Peyer's patch (tissue), 4 donors: Measurements from ENCODE around the gene PEX6.

ENCODE experiments used
- CTCF ChIP-seq, 6 experiments: fragments of 450-650 bp in 4 of 6; fragments of 200-600 bp in 2 of 6; sonication (generic) in 1 of 6; IDR thresholded peaks; one replicate each; pipeline ENCODE4 v1.5.1; 2017 to 2019; ENCODE audit warnings: antibody characterized with exemption in 6 of 6, mild to moderate bottlenecking in 3 of 6, moderate library complexity in 1 of 6
- POLR2A ChIP-seq, 2 donors: fragments of 450-650 bp; IDR thresholded peaks; one replicate each; pipeline ENCODE4 v1.5.1; 2017; ENCODE audit warnings: antibody characterized with exemption in 2 of 2, mild to moderate bottlenecking in 2 of 2, moderate library complexity in 2 of 2

DNA sequence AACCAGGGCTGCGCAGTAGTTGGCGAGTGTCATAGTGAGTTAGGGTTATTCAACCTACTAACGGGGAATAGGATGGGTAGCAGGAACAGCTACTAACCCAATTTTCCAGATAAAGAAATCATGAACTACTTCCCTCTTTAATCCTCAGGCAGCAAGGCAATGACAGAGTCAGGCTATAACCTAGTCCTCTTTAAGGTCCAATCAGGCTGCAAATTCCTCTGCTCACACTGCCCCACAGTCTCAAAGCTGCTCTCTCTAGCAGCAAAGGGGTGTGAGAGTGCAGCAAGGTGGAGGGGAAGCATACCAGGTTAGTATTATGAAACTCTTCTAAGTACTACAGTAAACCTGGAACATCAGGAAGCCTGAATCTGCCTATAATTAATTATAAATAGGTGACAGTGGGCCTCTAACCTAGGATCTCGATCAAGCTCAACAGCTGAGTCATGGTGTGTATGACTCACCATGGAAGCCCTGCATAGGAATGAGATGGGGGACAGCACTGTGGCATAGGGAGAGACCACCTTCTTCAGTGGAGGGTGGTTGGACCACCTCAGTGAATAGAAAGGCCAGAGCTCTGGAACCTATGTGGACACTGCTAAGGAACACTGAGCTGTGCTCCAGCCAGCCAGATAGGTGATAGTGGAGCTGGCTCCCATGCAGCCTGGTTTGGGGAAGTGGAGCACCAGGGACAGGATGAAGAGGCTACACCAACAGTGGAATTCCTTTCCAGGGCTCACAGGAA, 7.9 kb downstream of the PEX6 start:
- TF ChIP-seq CTCF (IDR thresholded peaks at IDR 0.05) (no peak), POLR2A (IDR thresholded peaks at IDR 0.05) (no peak)
